ENCODE results near the gene STMN1.

The STMN1 gene

GRCh38 chr1:25929016-25929415 lies 22.8 kb upstream of the STMN1 start:
- intact Hi-C loops (cut with micrococcal nuclease): no loop called here
- Mint-ChIP-seq H3K4me3 (no peak overlapping the region), H3K4me1 (ENCODE audit: low read depth) (peaks cover 76% of the 10 kb centered on the region), H3K27me3 (peaks cover 8% of the 10 kb centered on the region), H3K9me3 (no peaks in the 10 kb centered on the region), H3K27ac (no peak overlapping the region), H3K36me3 (ENCODE audit: low read depth) (no peaks in the 10 kb centered on the region)

DNA sequence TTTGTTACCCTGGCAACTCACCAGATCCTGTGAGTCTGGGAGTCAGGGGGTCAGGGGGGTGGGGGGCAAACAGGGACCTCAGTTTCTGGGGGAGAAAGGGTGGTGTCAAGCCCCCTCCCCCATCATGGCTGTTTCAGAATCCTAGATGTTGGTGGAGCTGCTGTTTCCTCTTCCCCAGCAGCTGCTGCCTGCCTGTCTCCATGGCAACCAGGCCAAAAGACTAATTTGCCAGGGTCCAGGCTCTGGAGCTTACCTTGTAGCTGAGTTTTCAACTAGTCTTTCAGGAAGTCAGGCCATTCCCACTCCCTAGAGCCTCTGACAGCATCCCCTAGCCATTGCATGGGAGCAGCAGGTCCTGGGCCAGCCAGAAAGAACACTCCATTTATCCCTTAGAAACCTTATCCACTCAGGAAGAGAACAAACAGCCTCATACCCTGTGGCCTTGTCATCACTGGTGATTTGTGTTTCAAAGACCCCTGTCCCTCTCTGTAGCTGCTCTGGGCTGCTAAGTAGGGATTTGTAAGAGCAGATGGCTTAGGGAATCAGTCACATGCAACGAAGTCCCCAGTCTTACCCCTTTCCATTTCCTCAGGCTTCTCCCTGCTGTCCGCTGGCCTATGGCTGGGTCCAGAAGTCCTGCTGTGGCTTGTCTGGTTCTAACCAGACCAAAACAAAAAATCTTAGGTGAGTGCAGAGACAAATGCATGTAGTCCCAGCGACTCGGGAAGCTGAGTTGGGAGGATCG lies 21.5 kb upstream of the STMN1 start:
- peaks cover 1% of the 10 kb centered on the region for H3K27me3 Mint-ChIP-seq
- no peak overlapping the region for H3K27ac Mint-ChIP-seq
- no peaks in the 10 kb centered on the region for H3K9me3 Mint-ChIP-seq
- no peak overlapping the region for H3K4me3 Mint-ChIP-seq
- H3K4me1 Mint-ChIP-seq (ENCODE audit: low read depth): peaks cover 66% of the 10 kb centered on the region
- no peaks in the 10 kb centered on the region for H3K36me3 Mint-ChIP-seq (ENCODE audit: low read depth)
- intact Hi-C loops (cut with micrococcal nuclease): no loop called here

- peaks cover 7% of the 10 kb centered on the region for H3K27me3 Mint-ChIP-seq
- intact Hi-C loops (cut with micrococcal nuclease): no loop called here
- H3K4me1 Mint-ChIP-seq (ENCODE audit: low read depth): peaks cover 66% of the 10 kb centered on the region
- no peak overlapping the region for H3K27ac Mint-ChIP-seq
- H3K4me3 Mint-ChIP-seq: no peak overlapping the region
- no peaks in the 10 kb centered on the region for H3K36me3 Mint-ChIP-seq (ENCODE audit: low read depth)
- H3K9me3 Mint-ChIP-seq: no peaks in the 10 kb centered on the region
These were observed 20.7 kb upstream of the STMN1 start for GRCh38 chr1:25926731-25927496.

DNA sequence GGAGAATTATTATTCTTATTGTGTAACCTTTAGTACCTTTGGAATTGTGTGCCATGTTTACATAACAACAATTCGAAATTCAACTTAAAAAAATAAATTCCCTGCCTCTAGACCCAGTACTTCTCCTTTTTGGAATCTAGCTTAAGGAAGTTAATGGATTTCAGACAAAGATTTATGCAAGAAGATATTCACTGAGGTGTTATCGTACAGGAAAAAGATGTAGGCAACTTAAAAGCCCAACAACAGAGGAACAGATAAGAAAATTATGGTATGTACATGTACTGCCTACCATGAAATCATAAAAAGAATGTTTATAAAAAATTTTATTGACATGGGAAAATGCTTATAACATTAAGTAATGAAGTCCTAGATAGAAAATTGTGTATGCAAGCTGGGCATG lies 18.2 kb upstream of the STMN1 start:
- Mint-ChIP-seq H3K27me3 (peaks cover 5% of the 10 kb centered on the region), H3K27ac (peak overlapping the region; percentile 91), H3K9me3 (no peaks in the 10 kb centered on the region), H3K4me3 (no peak overlapping the region), H3K4me1 (ENCODE audit: low read depth) (peaks cover 50% of the 10 kb centered on the region), H3K36me3 (ENCODE audit: low read depth) (no peaks in the 10 kb centered on the region)
- intact Hi-C loops (cut with micrococcal nuclease): no loop called here

DNA sequence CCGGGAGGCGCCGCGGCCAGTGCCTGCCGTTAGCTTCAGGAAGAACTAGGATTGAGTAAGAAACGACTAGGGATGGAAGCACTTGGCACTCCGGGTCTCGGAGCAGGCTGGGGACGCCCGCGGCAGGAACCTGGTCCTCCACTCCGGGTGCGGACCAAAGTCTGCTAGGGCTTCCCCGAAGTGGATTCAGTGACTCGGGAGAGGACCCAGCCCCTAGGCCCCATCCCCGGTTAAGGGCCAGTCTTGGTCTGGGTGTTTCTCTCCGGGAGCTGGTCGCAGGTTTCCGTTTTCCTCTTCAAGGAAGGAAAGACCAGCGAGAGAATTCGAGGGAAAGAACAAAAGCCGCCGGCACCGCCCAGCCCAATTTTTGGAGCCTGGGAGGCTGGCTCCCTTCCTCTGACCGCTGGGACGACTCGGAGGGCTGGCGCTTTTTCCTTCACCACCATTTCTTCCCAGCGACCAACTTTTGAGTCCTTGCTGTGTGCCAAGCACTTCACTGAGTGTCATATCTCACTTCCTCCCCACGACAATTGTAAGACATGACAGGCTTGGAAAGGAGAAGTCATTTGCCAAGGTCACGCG lies 16.8 kb upstream of the STMN1 start:
- intact Hi-C loops (cut with micrococcal nuclease): no loop called here
- H3K27me3 Mint-ChIP-seq: peaks cover 5% of the 10 kb centered on the region
- H3K9me3 Mint-ChIP-seq: no peaks in the 10 kb centered on the region
- peak overlapping the region; percentile 91 for H3K27ac Mint-ChIP-seq
- peaks cover 44% of the 10 kb centered on the region for H3K4me1 Mint-ChIP-seq (ENCODE audit: low read depth)
- H3K36me3 Mint-ChIP-seq (ENCODE audit: low read depth): no peaks in the 10 kb centered on the region
- H3K4me3 Mint-ChIP-seq: peak overlapping the region; percentile 74

DNA sequence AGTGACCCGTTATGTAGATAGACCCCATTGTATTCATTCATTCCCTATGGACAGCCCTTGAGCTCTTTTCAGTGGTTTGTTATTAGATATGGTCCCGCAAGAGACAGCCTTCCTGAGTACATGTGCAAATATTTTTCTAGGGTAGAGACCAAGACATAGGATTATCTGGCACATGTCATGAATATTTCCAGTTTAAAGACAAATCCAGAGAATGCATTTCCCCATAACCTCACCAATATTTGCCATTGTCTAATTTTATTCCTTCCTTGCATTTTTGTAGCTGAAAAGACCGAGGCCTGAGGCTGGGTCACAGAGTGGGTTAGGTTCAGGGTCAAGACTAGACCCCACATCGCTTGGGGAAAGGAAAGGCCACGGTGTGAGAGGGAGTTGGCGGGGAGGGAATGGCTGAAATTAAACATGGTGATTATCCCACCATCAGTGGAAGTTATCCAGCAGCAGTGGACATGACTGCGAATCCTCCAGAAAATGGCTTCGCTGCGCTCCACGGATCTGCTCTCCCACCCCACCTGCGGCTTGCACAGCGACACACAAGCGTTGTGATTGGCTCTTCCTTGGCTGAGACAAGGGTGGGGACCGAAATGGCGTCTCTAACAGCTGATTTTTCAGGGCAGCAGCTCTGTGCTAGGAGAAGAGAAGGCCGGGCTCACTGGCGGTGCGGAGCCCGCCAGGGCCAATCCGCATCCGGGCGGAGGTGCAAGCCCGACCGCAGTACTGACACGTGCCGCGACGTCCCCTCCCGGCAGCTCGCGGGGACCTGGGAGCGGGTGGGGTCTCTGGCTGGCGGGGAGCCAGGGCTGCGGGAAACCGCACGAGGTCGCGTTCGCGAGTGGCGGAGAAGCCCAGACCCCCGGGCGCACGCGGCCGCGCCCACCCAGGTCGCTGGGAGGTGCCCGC lies 16.1 kb upstream of the STMN1 start:
- no peaks in the 10 kb centered on the region for H3K9me3 Mint-ChIP-seq
- H3K4me1 Mint-ChIP-seq (ENCODE audit: low read depth): peaks cover 41% of the 10 kb centered on the region
- peak overlapping the region; percentile 91 for H3K27ac Mint-ChIP-seq
- intact Hi-C loops (cut with micrococcal nuclease): no loop called here
- H3K27me3 Mint-ChIP-seq: peaks cover 5% of the 10 kb centered on the region
- peak overlapping the region; percentile 74 for H3K4me3 Mint-ChIP-seq
- no peaks in the 10 kb centered on the region for H3K36me3 Mint-ChIP-seq (ENCODE audit: low read depth)

GRCh38 chr1:25918615-25919014 lies 12.4 kb upstream of the STMN1 start:
- H3K4me3 Mint-ChIP-seq: no peak overlapping the region
- intact Hi-C loops (cut with micrococcal nuclease): no loop called here
- peaks cover 23% of the 10 kb centered on the region for H3K4me1 Mint-ChIP-seq (ENCODE audit: low read depth)
- peaks cover 5% of the 10 kb centered on the region for H3K27me3 Mint-ChIP-seq
- H3K27ac Mint-ChIP-seq: no peak overlapping the region
- no peaks in the 10 kb centered on the region for H3K9me3 Mint-ChIP-seq
- H3K36me3 Mint-ChIP-seq (ENCODE audit: low read depth): no peaks in the 10 kb centered on the region

GRCh38 chr1:25917996-25918395 lies 11.8 kb upstream of the STMN1 start:
- no peaks in the 10 kb centered on the region for H3K9me3 Mint-ChIP-seq
- no peaks in the 10 kb centered on the region for H3K36me3 Mint-ChIP-seq (ENCODE audit: low read depth)
- peaks cover 5% of the 10 kb centered on the region for H3K27me3 Mint-ChIP-seq
- intact Hi-C loops (cut with micrococcal nuclease): no loop called here
- H3K4me3 Mint-ChIP-seq: no peak overlapping the region
- H3K4me1 Mint-ChIP-seq (ENCODE audit: low read depth): peaks cover 23% of the 10 kb centered on the region
- H3K27ac Mint-ChIP-seq: peak overlapping the region; percentile 27

DNA sequence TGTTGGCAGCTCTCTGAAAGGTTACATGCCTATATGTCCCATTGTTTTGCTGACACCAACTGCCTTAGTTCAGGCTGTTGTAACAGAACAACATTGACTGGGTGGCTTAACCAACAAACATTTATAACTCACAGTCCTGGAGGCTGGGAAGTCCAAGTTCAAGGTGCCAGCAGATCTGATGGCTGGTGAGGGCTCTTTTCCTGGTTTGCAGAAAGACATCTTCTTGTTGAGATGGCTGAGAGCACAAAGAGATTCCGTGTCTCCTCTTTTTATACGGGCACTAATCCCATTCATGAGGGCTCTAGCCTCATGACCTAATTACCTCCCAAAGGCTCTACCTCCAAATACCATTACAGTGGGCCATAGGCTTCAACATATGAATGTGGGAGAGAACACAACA lies 10.2 kb upstream of the STMN1 start:
- Mint-ChIP-seq H3K27me3 (peaks cover 2% of the 10 kb centered on the region), H3K27ac (no peak overlapping the region)

DNA sequence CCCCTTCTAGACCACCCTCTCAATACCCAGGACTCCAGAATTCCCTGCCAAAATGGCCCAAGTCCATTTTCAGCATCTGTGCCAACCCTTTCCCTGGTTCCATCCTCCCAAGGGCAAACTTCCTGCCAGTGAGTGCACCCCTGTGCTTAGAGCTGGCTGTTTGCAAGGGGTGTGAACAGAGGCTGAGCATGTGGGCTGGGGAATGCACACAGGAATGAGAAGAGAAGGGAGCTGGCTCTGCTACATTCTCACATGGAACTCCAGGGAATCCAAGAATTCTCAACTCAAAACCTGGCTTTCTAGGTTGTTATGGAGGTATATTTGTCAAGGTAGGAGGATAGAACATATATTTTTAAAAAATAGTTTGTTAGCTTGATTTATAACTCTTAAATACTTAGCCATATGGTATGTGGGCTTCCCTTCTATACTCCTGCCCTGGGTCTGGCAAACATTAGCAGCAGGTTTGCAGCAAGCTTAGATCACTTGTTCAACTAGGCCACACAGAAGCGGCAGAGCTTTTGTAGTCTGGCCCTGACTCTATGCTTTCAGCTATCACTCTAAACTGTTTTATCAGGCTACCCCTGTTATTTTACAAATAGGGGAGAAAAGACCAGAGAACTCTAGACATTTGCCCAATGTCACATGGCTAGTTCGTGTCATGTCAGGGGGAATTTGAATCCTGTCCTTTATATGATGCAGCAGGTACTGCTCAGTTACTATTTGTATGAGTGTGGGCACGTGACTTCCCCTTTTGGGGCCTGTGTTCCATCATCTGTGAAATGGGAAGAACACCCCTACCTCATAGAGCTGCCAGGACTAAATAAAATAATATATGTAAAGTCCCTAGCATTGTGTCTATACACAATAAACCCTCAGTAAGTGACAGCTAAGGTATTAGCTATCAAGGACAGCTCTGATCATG lies 8.1 kb upstream of the STMN1 start:
- intact Hi-C loops (cut with micrococcal nuclease): no loop called here

More for the DNA sequence above, 10.2 kb upstream of the STMN1 start:
- Mint-ChIP-seq H3K9me3 (no peaks in the 10 kb centered on the region), H3K4me1 (ENCODE audit: low read depth) (peaks cover 14% of the 10 kb centered on the region), H3K4me3 (no peak overlapping the region), H3K36me3 (ENCODE audit: low read depth) (no peaks in the 10 kb centered on the region)
- intact Hi-C loops (cut with micrococcal nuclease): no loop called here

GRCh38 chr1:25913206-25913605 lies 7.0 kb upstream of the STMN1 start:
- no peaks in the 10 kb centered on the region for H3K36me3 Mint-ChIP-seq (ENCODE audit: low read depth)
- H3K4me1 Mint-ChIP-seq (ENCODE audit: low read depth): peaks cover 6% of the 10 kb centered on the region
- intact Hi-C loops (cut with micrococcal nuclease): no loop called here
- H3K4me3 Mint-ChIP-seq: no peak overlapping the region
- H3K9me3 Mint-ChIP-seq: no peaks in the 10 kb centered on the region
- no peak overlapping the region for H3K27ac Mint-ChIP-seq
- peaks cover 12% of the 10 kb centered on the region for H3K27me3 Mint-ChIP-seq

More for the DNA sequence above, 8.1 kb upstream of the STMN1 start:
- no peak overlapping the region for H3K27ac Mint-ChIP-seq
- H3K36me3 Mint-ChIP-seq (ENCODE audit: low read depth): no peaks in the 10 kb centered on the region
- peaks cover 8% of the 10 kb centered on the region for H3K4me1 Mint-ChIP-seq (ENCODE audit: low read depth)
- no peak overlapping the region for H3K4me3 Mint-ChIP-seq
- H3K9me3 Mint-ChIP-seq: no peaks in the 10 kb centered on the region
- H3K27me3 Mint-ChIP-seq: peaks cover 4% of the 10 kb centered on the region

DNA sequence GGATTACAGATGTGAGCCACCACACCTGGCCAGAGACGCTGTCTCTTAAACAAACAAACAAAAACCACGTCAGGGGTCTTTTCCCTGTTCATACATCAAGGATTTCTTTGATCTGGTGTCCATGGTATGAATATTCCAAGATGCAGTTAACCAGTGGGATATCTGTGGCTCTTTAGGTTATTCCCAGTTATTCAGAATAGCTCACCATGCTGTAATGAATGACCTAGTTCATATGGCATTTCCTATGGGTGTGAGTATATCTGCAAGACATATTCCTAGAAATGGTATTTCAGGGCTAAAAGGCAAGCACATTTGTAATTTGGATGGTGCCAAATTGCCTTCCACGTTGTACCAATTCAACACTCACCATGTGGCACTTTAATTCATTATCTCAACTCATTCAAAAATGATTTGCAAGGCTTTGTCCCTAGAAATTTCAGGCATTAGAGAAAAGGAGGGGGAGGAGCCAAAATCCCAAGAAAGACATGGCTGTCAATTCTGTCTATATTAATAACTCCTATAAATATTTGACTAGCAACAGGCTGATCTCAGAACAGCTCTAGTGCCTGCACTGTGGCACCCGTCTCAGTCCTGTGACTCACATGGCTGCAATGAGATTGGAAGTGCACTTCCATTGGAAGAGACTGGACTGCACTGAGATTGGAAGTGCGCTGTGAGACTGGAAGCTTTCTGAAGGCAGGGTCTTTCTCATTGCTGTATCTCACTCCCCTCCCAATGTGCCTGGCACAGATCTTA lies 6.0 kb upstream of the STMN1 start:
- Mint-ChIP-seq H3K27me3 (peaks cover 16% of the 10 kb centered on the region), H3K4me1 (ENCODE audit: low read depth) (no peaks in the 10 kb centered on the region), H3K9me3 (no peaks in the 10 kb centered on the region), H3K27ac (no peak overlapping the region), H3K36me3 (ENCODE audit: low read depth) (no peaks in the 10 kb centered on the region), H3K4me3 (no peak overlapping the region)
- intact Hi-C loops (cut with micrococcal nuclease): no loop called here
